Measurements from ENCODE around the gene KCNK3. TPM values are rescaled to one million over a fixed set of nuclear protein-coding genes. Genes with fewer than 3 reads are reported as not detected.
A peak's percentile ranks its signal among the peaks of the same experiment; 100 is the strongest.

KCNK3 gene
- total and polyA plus RNA-seq, 2 of the 13 experiments (the other 11 are each of a cell fraction or from before 2014, with no cell fraction given), result not detected

DNA sequence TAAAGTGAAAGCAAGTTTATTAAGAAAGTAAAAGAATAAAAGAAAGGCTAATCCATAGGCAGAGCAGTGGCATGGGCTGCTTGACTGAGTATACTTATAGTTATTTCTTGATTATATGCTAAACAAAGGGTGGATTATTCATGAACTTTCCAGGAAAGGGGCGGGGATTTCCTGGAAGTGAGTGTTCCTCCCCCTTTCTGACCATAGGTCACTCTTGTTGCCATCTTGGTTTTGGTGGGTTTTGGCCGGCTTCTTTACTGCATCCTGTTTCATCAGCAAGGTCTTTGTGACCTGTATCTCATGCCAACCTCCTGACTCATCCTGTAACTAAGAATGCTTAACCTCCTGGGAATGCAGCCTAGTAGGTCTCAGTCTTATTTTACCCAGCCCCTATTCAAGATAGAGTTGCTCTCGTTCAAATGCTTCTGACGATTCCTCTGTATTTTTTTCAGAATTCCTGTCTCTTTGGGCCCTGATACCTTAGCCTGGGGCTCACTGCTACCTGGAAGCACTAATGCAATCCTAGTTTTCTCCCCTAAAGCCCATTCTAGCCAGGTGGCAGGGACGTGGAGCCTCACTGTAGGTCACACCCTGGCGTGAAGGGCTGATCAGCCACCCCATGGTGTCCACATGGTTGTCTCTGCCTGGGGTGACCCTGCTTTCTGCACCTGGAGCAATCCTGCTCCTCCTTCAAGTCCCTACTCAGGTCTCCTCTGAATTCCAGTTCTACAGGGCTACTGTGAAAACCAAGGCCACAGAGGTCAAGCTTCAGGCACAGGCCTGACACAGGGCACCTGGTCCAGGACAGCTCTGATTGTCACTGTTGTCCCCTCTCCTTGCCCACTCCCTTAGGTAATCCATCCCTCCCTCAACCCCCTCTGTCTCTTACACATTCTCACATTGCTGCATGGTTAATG lies 65.6 kb downstream of the KCNK3 start (continued):
- TF ChIP-seq, protein P1, sequence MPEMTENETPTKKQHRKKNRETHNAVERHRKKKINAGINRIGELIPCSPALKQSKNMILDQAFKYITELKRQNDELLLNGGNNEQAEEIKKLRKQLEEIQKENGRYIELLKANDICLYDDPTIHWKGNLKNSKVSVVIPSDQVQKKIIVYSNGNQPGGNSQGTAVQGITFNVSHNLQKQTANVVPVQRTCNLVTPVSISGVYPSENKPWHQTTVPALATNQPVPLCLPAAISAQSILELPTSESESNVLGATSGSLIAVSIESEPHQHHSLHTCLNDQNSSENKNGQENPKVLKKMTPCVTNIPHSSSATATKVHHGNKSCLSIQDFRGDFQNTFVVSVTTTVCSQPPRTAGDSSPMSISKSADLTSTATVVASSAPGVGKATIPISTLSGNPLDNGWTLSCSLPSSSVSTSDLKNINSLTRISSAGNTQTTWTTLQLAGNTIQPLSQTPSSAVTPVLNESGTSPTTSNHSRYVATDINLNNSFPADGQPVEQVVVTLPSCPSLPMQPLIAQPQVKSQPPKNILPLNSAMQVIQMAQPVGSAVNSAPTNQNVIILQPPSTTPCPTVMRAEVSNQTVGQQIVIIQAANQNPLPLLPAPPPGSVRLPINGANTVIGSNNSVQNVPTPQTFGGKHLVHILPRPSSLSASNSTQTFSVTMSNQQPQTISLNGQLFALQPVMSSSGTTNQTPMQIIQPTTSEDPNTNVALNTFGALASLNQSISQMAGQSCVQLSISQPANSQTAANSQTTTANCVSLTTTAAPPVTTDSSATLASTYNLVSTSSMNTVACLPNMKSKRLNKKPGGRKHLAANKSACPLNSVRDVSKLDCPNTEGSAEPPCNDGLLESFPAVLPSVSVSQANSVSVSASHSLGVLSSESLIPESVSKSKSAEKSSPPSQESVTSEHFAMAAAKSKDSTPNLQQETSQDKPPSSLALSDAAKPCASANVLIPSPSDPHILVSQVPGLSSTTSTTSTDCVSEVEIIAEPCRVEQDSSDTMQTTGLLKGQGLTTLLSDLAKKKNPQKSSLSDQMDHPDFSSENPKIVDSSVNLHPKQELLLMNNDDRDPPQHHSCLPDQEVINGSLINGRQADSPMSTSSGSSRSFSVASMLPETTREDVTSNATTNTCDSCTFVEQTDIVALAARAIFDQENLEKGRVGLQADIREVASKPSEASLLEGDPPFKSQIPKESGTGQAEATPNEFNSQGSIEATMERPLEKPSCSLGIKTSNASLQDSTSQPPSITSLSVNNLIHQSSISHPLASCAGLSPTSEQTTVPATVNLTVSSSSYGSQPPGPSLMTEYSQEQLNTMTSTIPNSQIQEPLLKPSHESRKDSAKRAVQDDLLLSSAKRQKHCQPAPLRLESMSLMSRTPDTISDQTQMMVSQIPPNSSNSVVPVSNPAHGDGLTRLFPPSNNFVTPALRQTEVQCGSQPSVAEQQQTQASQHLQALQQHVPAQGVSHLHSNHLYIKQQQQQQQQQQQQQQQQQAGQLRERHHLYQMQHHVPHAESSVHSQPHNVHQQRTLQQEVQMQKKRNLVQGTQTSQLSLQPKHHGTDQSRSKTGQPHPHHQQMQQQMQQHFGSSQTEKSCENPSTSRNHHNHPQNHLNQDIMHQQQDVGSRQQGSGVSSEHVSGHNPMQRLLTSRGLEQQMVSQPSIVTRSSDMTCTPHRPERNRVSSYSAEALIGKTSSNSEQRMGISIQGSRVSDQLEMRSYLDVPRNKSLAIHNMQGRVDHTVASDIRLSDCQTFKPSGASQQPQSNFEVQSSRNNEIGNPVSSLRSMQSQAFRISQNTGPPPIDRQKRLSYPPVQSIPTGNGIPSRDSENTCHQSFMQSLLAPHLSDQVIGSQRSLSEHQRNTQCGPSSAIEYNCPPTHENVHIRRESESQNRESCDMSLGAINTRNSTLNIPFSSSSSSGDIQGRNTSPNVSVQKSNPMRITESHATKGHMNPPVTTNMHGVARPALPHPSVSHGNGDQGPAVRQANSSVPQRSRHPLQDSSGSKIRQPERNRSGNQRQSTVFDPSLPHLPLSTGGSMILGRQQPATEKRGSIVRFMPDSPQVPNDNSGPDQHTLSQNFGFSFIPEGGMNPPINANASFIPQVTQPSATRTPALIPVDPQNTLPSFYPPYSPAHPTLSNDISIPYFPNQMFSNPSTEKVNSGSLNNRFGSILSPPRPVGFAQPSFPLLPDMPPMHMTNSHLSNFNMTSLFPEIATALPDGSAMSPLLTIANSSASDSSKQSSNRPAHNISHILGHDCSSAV (CRISPR knock-in tag; IDR thresholded peaks at IDR 0.05; ENCODE audit: borderline replicate concordance), result no peak
- TF ChIP-seq FOXP1 (IDR thresholded peaks at IDR 0.05) (no peak), FOXP1 (CRISPR knock-in tag; IDR thresholded peaks at IDR 0.05) (peak; percentile 65), FOXA3 (CRISPR knock-in tag; IDR thresholded peaks at IDR 0.05) (peak; percentile 77), ATAD3A (CRISPR knock-in tag; IDR thresholded peaks at IDR 0.05) (no peak), POLR2AphosphoS5 (IDR thresholded peaks at IDR 0.05; ENCODE audit: low read depth, low read length) (no peak), NR1H2 (CRISPR knock-in tag; IDR thresholded peaks at IDR 0.05; ENCODE audit: borderline replicate concordance, low read depth) (no peak), HNF4A (CRISPR knock-in tag; IDR thresholded peaks at IDR 0.05) (peak; percentile 54), KLF13 (CRISPR knock-in tag; IDR thresholded peaks at IDR 0.05) (no peak), ZNF367 (CRISPR knock-in tag; IDR thresholded peaks at IDR 0.05; ENCODE audit: borderline replicate concordance) (no peak)
- TF ChIP-seq, protein P2, sequence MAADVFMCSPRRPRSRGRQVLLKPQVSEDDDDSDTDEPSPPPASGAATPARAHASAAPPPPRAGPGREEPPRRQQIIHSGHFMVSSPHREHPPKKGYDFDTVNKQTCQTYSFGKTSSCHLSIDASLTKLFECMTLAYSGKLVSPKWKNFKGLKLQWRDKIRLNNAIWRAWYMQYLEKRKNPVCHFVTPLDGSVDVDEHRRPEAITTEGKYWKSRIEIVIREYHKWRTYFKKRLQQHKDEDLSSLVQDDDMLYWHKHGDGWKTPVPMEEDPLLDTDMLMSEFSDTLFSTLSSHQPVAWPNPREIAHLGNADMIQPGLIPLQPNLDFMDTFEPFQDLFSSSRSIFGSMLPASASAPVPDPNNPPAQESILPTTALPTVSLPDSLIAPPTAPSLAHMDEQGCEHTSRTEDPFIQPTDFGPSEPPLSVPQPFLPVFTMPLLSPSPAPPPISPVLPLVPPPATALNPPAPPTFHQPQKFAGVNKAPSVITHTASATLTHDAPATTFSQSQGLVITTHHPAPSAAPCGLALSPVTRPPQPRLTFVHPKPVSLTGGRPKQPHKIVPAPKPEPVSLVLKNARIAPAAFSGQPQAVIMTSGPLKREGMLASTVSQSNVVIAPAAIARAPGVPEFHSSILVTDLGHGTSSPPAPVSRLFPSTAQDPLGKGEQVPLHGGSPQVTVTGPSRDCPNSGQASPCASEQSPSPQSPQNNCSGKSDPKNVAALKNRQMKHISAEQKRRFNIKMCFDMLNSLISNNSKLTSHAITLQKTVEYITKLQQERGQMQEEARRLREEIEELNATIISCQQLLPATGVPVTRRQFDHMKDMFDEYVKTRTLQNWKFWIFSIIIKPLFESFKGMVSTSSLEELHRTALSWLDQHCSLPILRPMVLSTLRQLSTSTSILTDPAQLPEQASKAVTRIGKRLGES (CRISPR knock-in tag; IDR thresholded peaks at IDR 0.05; ENCODE audit: borderline replicate concordance), result no peak
- TF ChIP-seq, protein P3, sequence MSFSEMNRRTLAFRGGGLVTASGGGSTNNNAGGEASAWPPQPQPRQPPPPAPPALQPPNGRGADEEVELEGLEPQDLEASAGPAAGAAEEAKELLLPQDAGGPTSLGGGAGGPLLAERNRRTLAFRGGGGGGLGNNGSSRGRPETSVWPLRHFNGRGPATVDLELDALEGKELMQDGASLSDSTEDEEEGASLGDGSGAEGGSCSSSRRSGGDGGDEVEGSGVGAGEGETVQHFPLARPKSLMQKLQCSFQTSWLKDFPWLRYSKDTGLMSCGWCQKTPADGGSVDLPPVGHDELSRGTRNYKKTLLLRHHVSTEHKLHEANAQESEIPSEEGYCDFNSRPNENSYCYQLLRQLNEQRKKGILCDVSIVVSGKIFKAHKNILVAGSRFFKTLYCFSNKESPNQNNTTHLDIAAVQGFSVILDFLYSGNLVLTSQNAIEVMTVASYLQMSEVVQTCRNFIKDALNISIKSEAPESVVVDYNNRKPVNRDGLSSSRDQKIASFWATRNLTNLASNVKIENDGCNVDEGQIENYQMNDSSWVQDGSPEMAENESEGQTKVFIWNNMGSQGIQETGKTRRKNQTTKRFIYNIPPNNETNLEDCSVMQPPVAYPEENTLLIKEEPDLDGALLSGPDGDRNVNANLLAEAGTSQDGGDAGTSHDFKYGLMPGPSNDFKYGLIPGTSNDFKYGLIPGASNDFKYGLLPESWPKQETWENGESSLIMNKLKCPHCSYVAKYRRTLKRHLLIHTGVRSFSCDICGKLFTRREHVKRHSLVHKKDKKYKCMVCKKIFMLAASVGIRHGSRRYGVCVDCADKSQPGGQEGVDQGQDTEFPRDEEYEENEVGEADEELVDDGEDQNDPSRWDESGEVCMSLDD (CRISPR knock-in tag; IDR thresholded peaks at IDR 0.05; ENCODE audit: borderline replicate concordance), result no peak

All from HepG2 (cell line).